NCI-H128 (cell line): ENCODE measurements around the gene BAX.
"Not testable (repeated sequence)": the region's sequence is repeated elsewhere in the genome, so short reads cannot be mapped to it uniquely, and the experiment has no call there.

Source experiments
- DNase-seq: peaks from one replicate; lab custom pipeline; 2025; ENCODE audit not compliant: unreplicated experiment; lab: John Stamatoyannopoulos, UW

Gene BAX

GRCh38 chr19:48954595-48955307 lies at the start of gene BAX:
TSS of gene BAX (plus strand) at chr19:48954875. CDS start at chr19:48954929, 54 bp downstream.
- peak; percentile 98 for DNase-seq

- DNase-seq: no peak
Observed at GRCh38 chr19:48905664-48906063, 49.0 kb upstream of the BAX start.

- DNase-seq: no peak
Observed at GRCh38 chr19:48906324-48906723, 48.4 kb upstream of the BAX start.

- no peak for DNase-seq
Observed at GRCh38 chr19:48907671-48908070, 47.0 kb upstream of the BAX start.

- DNase-seq: not testable (repeated sequence)
Observed at GRCh38 chr19:48909424-48910077, 45.1 kb upstream of the BAX start.

- DNase-seq: no peak
Observed at GRCh38 chr19:48910803-48911202, 43.9 kb upstream of the BAX start.

- DNase-seq: no peak
Observed at GRCh38 chr19:48913114-48913889, 41.4 kb upstream of the BAX start.

- no peak for DNase-seq
Observed at GRCh38 chr19:48914181-48914580, 40.5 kb upstream of the BAX start.

- peak; percentile 54 for DNase-seq
Observed at GRCh38 chr19:48915757-48916156, 38.9 kb upstream of the BAX start.

- DNase-seq: no peak
Observed at GRCh38 chr19:48918071-48918470, 36.6 kb upstream of the BAX start.

- DNase-seq: no peak
Observed at GRCh38 chr19:48918801-48919247, 35.9 kb upstream of the BAX start.

GRCh38 chr19:48919271-48919670 lies 35.4 kb upstream of the BAX start:
- not testable (repeated sequence) for DNase-seq

- no peak for DNase-seq
Observed at GRCh38 chr19:48920949-48921348, 33.7 kb upstream of the BAX start.

GRCh38 chr19:48921721-48922500 lies 32.8 kb upstream of the BAX start:
- DNase-seq: no peak

- DNase-seq: no peak
Observed at GRCh38 chr19:48922548-48923490, 31.9 kb upstream of the BAX start.

GRCh38 chr19:48925240-48925843 lies 29.3 kb upstream of the BAX start:
- DNase-seq: no peak

- DNase-seq: not testable (repeated sequence)
Observed at GRCh38 chr19:48925890-48926289, 28.8 kb upstream of the BAX start.

GRCh38 chr19:48926909-48927308 lies 27.8 kb upstream of the BAX start:
- DNase-seq: no peak

- DNase-seq: not testable (repeated sequence)
Observed at GRCh38 chr19:48927692-48928091, 27.0 kb upstream of the BAX start.
